Activated naive CD4-positive, alpha-beta T cell (primary cell): ENCODE data around the gene STK11IP.

ENCODE experiments used
- DNase-seq, 4 experiments: peaks; one replicate each; lab custom pipeline; 2025; lab: John Stamatoyannopoulos, UW

Gene STK11IP

GRCh38 chr2:219619235-219619634 lies 21.6 kb downstream of the STK11IP start:
- no peak for DNase-seq

- no peak for DNase-seq
Measured at GRCh38 chr2:219620546-219620945, 22.9 kb downstream of the STK11IP start.

- DNase-seq: no peak
Measured at GRCh38 chr2:219621935-219622334, 24.3 kb downstream of the STK11IP start.

- no peak for DNase-seq
Measured at GRCh38 chr2:219622472-219622871, 24.8 kb downstream of the STK11IP start.

- no peak for DNase-seq
Measured at GRCh38 chr2:219624565-219624964, 26.9 kb downstream of the STK11IP start.

- DNase-seq: no peak
Measured at GRCh38 chr2:219625179-219625578, 27.5 kb downstream of the STK11IP start.

GRCh38 chr2:219626540-219626939 lies 28.9 kb downstream of the STK11IP start:
- no peak for DNase-seq

- DNase-seq: no peak
Measured at GRCh38 chr2:219627103-219628100, 29.7 kb downstream of the STK11IP start, which contains the start of gene SLC4A3. SLC4A3 (plus strand) TSS chr2:219627630; CDS start chr2:219627993, 363 bp downstream.

GRCh38 chr2:219628235-219628985 lies 30.8 kb downstream of the STK11IP start:
- DNase-seq: no peak

- DNase-seq: no peak
Measured at GRCh38 chr2:219628986-219629901, 31.6 kb downstream of the STK11IP start.

- no peak for DNase-seq
Measured at GRCh38 chr2:219629976-219630695, 32.5 kb downstream of the STK11IP start.

GRCh38 chr2:219630770-219631405 lies 33.2 kb downstream of the STK11IP start:
- no peak for DNase-seq

- no peak for DNase-seq
Measured at GRCh38 chr2:219631406-219631891, 33.8 kb downstream of the STK11IP start.

- DNase-seq: no peak
Measured at GRCh38 chr2:219631904-219632759, 34.5 kb downstream of the STK11IP start.

GRCh38 chr2:219632760-219633105 lies 35.1 kb downstream of the STK11IP start:
- DNase-seq: no peak

GRCh38 chr2:219633276-219634065 lies 35.8 kb downstream of the STK11IP start:
- no peak for DNase-seq

- DNase-seq: no peak
Measured at GRCh38 chr2:219634171-219634940, 36.7 kb downstream of the STK11IP start.
